Measurements from ENCODE around the gene ISM2.
A peak's percentile ranks its signal among the peaks of the same experiment; 100 is the strongest.
"Not testable (repeated sequence)": the region's sequence is repeated elsewhere in the genome, so short reads cannot be mapped to it uniquely, and the experiment has no call there.

The ISM2 gene

GRCh38 chr14:77498120-77498979 lies at the start of gene ISM2:
Gene ISM2 (minus strand): TSS chr14:77498816. CDS start chr14:77498793, 23 bp downstream.
- peak; percentile 54 for DNase-seq (ENCODE audit: low read depth)

GRCh38 chr14:77547512-77548180 lies 49.0 kb upstream of the ISM2 start:
- DNase-seq (ENCODE audit: low read depth) = peak; percentile 10

GRCh38 chr14:77545171-77545570 lies 46.6 kb upstream of the ISM2 start:
- DNase-seq (ENCODE audit: low read depth) = not testable (repeated sequence)

GRCh38 chr14:77544571-77544970 lies 46.0 kb upstream of the ISM2 start:
- DNase-seq (ENCODE audit: low read depth) = no peak

- DNase-seq (ENCODE audit: low read depth) = no peak
Measured at GRCh38 chr14:77543637-77544334, 45.2 kb upstream of the ISM2 start.

GRCh38 chr14:77543240-77543551 lies 44.6 kb upstream of the ISM2 start:
- no peak for DNase-seq (ENCODE audit: low read depth)

- DNase-seq (ENCODE audit: low read depth) = no peak
Measured at GRCh38 chr14:77542421-77543239, 44.0 kb upstream of the ISM2 start.

- DNase-seq (ENCODE audit: low read depth) = no peak
Measured at GRCh38 chr14:77541905-77542304, 43.3 kb upstream of the ISM2 start.

GRCh38 chr14:77536951-77537350 lies 38.3 kb upstream of the ISM2 start:
- not testable (repeated sequence) for DNase-seq (ENCODE audit: low read depth)

- DNase-seq (ENCODE audit: low read depth) = no peak
Measured at GRCh38 chr14:77531071-77531470, 32.5 kb upstream of the ISM2 start.

GRCh38 chr14:77529963-77530362 lies 31.3 kb upstream of the ISM2 start:
- no peak for DNase-seq (ENCODE audit: low read depth)

- no peak for DNase-seq (ENCODE audit: low read depth)
Measured at GRCh38 chr14:77529213-77529612, 30.6 kb upstream of the ISM2 start.

- DNase-seq (ENCODE audit: low read depth) = not testable (repeated sequence)
Measured at GRCh38 chr14:77528701-77529100, 30.1 kb upstream of the ISM2 start.

GRCh38 chr14:77526266-77526665 lies 27.6 kb upstream of the ISM2 start:
- no peak for DNase-seq (ENCODE audit: low read depth)

- no peak for DNase-seq (ENCODE audit: low read depth)
Measured at GRCh38 chr14:77524536-77524935, 25.9 kb upstream of the ISM2 start.

GRCh38 chr14:77523109-77523508 lies 24.5 kb upstream of the ISM2 start:
- DNase-seq (ENCODE audit: low read depth) = no peak

- DNase-seq (ENCODE audit: low read depth) = no peak
Measured at GRCh38 chr14:77520555-77520954, 21.9 kb upstream of the ISM2 start.

GRCh38 chr14:77516126-77516525 lies 17.5 kb upstream of the ISM2 start:
- no peak for DNase-seq (ENCODE audit: low read depth)

- no peak for DNase-seq (ENCODE audit: low read depth)
Measured at GRCh38 chr14:77511486-77512162, 13.0 kb upstream of the ISM2 start.

GRCh38 chr14:77509366-77509765 lies 10.8 kb upstream of the ISM2 start:
- DNase-seq (ENCODE audit: low read depth) = no peak

GRCh38 chr14:77508876-77509275 lies 10.3 kb upstream of the ISM2 start:
- DNase-seq (ENCODE audit: low read depth) = no peak
